ENCODE data around the gene FAM110D.

- TF ChIP-seq, protein P1, sequence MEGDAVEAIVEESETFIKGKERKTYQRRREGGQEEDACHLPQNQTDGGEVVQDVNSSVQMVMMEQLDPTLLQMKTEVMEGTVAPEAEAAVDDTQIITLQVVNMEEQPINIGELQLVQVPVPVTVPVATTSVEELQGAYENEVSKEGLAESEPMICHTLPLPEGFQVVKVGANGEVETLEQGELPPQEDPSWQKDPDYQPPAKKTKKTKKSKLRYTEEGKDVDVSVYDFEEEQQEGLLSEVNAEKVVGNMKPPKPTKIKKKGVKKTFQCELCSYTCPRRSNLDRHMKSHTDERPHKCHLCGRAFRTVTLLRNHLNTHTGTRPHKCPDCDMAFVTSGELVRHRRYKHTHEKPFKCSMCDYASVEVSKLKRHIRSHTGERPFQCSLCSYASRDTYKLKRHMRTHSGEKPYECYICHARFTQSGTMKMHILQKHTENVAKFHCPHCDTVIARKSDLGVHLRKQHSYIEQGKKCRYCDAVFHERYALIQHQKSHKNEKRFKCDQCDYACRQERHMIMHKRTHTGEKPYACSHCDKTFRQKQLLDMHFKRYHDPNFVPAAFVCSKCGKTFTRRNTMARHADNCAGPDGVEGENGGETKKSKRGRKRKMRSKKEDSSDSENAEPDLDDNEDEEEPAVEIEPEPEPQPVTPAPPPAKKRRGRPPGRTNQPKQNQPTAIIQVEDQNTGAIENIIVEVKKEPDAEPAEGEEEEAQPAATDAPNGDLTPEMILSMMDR (IDR thresholded peaks at IDR 0.05; ENCODE audit: low read depth, low read length, poor library complexity, severe bottlenecking) = no peak
- no peak for TF ChIP-seq EZH2phosphoT487 (IDR thresholded peaks at IDR 0.05; ENCODE audit: borderline replicate concordance, low read length)
These were observed 33.5 kb upstream of the FAM110D start for GRCh38 chr1:26125382-26125781.
